Measurements from ENCODE around the gene CAVIN4.

The CAVIN4 gene

DNA sequence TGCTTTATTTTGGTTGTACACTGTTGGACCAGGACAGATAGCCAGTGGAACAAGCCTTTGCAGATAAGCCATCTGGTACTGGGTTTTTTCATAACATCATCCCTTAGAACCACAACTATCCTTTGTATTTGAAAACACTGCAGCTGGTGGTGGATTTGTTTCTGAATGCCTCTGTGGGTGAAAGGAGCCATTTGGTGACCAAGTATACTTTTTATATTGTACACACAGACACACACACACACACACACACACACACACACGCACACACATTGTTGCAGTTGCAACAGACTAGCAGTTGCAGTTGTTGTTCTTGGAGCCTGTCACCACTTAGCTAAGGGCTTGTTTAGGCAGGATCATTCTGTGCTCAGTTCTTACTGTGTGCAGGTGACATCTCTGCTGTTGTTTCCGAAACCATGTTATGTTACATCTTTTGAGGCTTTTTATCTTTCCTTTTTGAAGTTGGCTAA, 22.9 kb upstream of the CAVIN4 start:
- Histone ChIP-seq H3K79me2 (ENCODE audit: low read length) (no peaks in the 10 kb centered on the region), H3K4me1 (ENCODE audit: low read length) (peaks cover 12% of the 10 kb centered on the region), H3K4me3 (ENCODE audit: low read length) (no peak overlapping the region), H3K4me2 (ENCODE audit: low read length) (no peak overlapping the region), H2AFZ (ENCODE audit: low read depth, low read length) (no peak overlapping the region), H3K27me3 (ENCODE audit: low read depth, low read length) (no peaks in the 10 kb centered on the region), H3K27ac (ENCODE audit: low read length) (no peak overlapping the region), H4K20me1 (ENCODE audit: insufficient read depth, low read length) (no peaks in the 10 kb centered on the region), H3K9ac (ENCODE audit: low read length) (no peak overlapping the region), H3K9me3 (ENCODE audit: insufficient read depth, low read length) (no peaks in the 10 kb centered on the region), H3K36me3 (replicated peaks; ENCODE audit: low read depth, low read length) (no peaks in the 10 kb centered on the region)
- TF ChIP-seq, protein P1, sequence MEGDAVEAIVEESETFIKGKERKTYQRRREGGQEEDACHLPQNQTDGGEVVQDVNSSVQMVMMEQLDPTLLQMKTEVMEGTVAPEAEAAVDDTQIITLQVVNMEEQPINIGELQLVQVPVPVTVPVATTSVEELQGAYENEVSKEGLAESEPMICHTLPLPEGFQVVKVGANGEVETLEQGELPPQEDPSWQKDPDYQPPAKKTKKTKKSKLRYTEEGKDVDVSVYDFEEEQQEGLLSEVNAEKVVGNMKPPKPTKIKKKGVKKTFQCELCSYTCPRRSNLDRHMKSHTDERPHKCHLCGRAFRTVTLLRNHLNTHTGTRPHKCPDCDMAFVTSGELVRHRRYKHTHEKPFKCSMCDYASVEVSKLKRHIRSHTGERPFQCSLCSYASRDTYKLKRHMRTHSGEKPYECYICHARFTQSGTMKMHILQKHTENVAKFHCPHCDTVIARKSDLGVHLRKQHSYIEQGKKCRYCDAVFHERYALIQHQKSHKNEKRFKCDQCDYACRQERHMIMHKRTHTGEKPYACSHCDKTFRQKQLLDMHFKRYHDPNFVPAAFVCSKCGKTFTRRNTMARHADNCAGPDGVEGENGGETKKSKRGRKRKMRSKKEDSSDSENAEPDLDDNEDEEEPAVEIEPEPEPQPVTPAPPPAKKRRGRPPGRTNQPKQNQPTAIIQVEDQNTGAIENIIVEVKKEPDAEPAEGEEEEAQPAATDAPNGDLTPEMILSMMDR (IDR thresholded peaks at IDR 0.05; ENCODE audit: low read depth, low read length) = no peak
- no peak for TF ChIP-seq EZH2phosphoT487 (IDR thresholded peaks at IDR 0.05; ENCODE audit: low read depth)

DNA sequence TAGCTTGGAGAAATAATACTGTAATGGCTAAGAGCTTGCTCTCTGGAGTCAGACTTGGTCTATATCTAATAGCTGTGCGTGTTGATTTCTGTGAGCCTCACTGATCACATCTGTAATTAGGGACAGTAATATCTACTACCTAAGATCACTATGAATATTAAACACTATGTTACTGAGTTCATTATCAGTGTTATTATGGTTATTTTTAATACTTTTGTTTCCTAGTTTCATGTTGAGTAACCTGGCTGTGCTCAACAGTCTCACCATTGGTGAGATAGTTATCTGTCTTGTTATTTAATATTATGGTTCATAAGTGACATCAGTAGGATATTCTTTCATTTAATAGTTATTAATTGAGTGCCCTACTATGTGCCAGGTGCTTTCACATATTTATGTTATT, 22.4 kb upstream of the CAVIN4 start:
- Histone ChIP-seq H3K4me2 (ENCODE audit: low read length) (no peak overlapping the region), H3K27me3 (ENCODE audit: low read depth, low read length) (no peaks in the 10 kb centered on the region), H2AFZ (ENCODE audit: low read depth, low read length) (no peak overlapping the region), H3K27ac (ENCODE audit: low read length) (no peak overlapping the region), H3K79me2 (ENCODE audit: low read length) (no peaks in the 10 kb centered on the region), H3K4me1 (ENCODE audit: low read length) (peaks cover 12% of the 10 kb centered on the region), H3K9ac (ENCODE audit: low read length) (no peak overlapping the region), H3K36me3 (replicated peaks; ENCODE audit: low read depth, low read length) (no peaks in the 10 kb centered on the region), H4K20me1 (ENCODE audit: insufficient read depth, low read length) (no peaks in the 10 kb centered on the region), H3K9me3 (ENCODE audit: insufficient read depth, low read length) (no peaks in the 10 kb centered on the region), H3K4me3 (ENCODE audit: low read length) (no peak overlapping the region)
- TF ChIP-seq, protein P1 (IDR thresholded peaks at IDR 0.05; ENCODE audit: low read depth, low read length) = no peak
- no peak for TF ChIP-seq EZH2phosphoT487 (IDR thresholded peaks at IDR 0.05; ENCODE audit: low read depth)

DNA sequence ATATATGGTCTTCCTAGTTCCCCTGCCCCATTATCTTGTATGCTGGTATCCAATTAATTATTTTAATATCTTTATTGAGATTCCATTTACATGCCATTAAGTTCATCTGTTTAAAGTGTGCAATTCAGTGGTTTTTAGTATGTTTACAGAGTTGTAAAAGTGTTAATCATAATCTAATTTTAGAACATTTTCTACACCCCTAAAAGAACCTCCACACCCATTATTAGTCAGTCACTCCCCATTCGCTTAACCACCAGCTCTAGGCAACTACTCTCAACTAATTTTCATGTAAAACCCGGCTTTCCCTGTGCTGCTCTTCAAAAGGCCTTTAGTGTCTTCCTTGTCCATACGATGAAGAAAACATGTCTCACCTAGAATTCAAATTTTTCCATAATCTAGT, 20.8 kb upstream of the CAVIN4 start:
- no peaks in the 10 kb centered on the region for H4K20me1 ChIP-seq (ENCODE audit: insufficient read depth, low read length)
- no peaks in the 10 kb centered on the region for H3K27me3 ChIP-seq (ENCODE audit: low read depth, low read length)
- H3K27ac ChIP-seq (ENCODE audit: low read length) = no peak overlapping the region
- H3K9me3 ChIP-seq (ENCODE audit: insufficient read depth, low read length) = no peaks in the 10 kb centered on the region
- no peak overlapping the region for H3K4me2 ChIP-seq (ENCODE audit: low read length)
- no peak for TF ChIP-seq EZH2phosphoT487 (IDR thresholded peaks at IDR 0.05; ENCODE audit: low read depth)
- TF ChIP-seq, protein P1 (IDR thresholded peaks at IDR 0.05; ENCODE audit: low read depth, low read length) = no peak
- H3K36me3 ChIP-seq (replicated peaks; ENCODE audit: low read depth, low read length) = no peaks in the 10 kb centered on the region
- H3K4me1 ChIP-seq (ENCODE audit: low read length) = peaks cover 12% of the 10 kb centered on the region
- H3K79me2 ChIP-seq (ENCODE audit: low read length) = no peaks in the 10 kb centered on the region
- H3K9ac ChIP-seq (ENCODE audit: low read length) = no peak overlapping the region
- no peak overlapping the region for H2AFZ ChIP-seq (ENCODE audit: low read depth, low read length)
- H3K4me3 ChIP-seq (ENCODE audit: low read length) = no peak overlapping the region

DNA sequence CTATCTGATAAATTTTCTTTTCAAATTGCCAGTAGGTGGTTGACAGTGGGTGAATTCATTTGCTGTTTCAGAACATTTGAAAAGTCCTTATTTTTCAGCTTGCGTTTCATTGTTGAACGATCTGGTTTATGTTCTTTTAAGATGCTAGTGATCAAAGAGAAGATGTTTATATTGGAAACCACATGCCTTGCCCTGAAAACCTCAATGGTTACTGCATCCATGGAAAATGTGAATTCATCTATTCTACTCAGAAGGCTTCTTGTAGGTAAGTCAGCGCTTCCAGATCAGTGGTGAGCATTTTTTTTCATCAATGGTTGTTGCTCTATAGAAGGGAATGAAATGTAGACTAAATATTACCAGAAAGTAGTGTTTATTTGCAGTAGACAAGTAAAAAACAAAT, 16.6 kb upstream of the CAVIN4 start:
- TF ChIP-seq, protein P1 (IDR thresholded peaks at IDR 0.05; ENCODE audit: low read depth, low read length) = no peak
- TF ChIP-seq EZH2phosphoT487 (IDR thresholded peaks at IDR 0.05; ENCODE audit: low read depth) = no peak
- H2AFZ ChIP-seq (ENCODE audit: low read depth, low read length) = no peak overlapping the region
- H3K4me3 ChIP-seq (ENCODE audit: low read length) = no peak overlapping the region
- no peaks in the 10 kb centered on the region for H3K9me3 ChIP-seq (ENCODE audit: insufficient read depth, low read length)
- H4K20me1 ChIP-seq (ENCODE audit: insufficient read depth, low read length) = no peaks in the 10 kb centered on the region
- H3K27ac ChIP-seq (ENCODE audit: low read length) = no peak overlapping the region
- H3K27me3 ChIP-seq (ENCODE audit: low read depth, low read length) = no peaks in the 10 kb centered on the region
- H3K4me1 ChIP-seq (ENCODE audit: low read length) = peaks cover 4% of the 10 kb centered on the region; the same call in 1 of the 2 replicates
- no peaks in the 10 kb centered on the region for H3K79me2 ChIP-seq (ENCODE audit: low read length)
- no peaks in the 10 kb centered on the region for H3K36me3 ChIP-seq (replicated peaks; ENCODE audit: low read depth, low read length)
- H3K4me2 ChIP-seq (ENCODE audit: low read length) = no peak overlapping the region
- H3K9ac ChIP-seq (ENCODE audit: low read length) = no peak overlapping the region
